Esophagus muscularis mucosa (tissue), 4 donors: ENCODE data around the gene CBL. TPM values are rescaled to one million over a fixed set of nuclear protein-coding genes. Genes with fewer than 3 reads are reported as not detected.

ENCODE experiments used
- DNase-seq: peaks from one replicate; pipeline ENCODE4 v3.0.0-alpha.2; 2017; ENCODE audit errors: extremely low spot score
- H3K27ac ChIP-seq, 4 donors: fragments of 200-600 bp; sonication (generic); replicated peaks in 1 of 4; 1 replicate in 3 of 4; 2 replicates in 1 of 4; pipeline ENCODE4 v1.5.1; 2016 to 2019; ENCODE audit warnings: mild to moderate bottlenecking in 1 of 4
- H3K27me3 ChIP-seq, 4 donors: fragments of 200-600 bp; sonication (generic); one replicate each; pipeline versions ENCODE4 v1.5.1 to v1.6.0; 2016 to 2019
- H3K36me3 ChIP-seq, 4 donors: fragments of 200-600 bp; sonication (generic); one replicate each; pipeline ENCODE4 v1.5.1; 2016 to 2019
- H3K4me1 ChIP-seq, 4 donors: fragments of 200-600 bp; sonication (generic); one replicate each; pipeline ENCODE4 v1.5.1; 2016 to 2019
- H3K4me3 ChIP-seq, 4 donors: fragments of 200-600 bp; sonication (generic); 1 replicate in 2 of 4; 2 replicates in 2 of 4; pipeline ENCODE4 v1.5.1; 2016 to 2019; ENCODE audit warnings: mild to moderate bottlenecking in 4 of 4, moderate library complexity in 1 of 4
- H3K9me3 ChIP-seq, 4 donors: fragments of 200-600 bp; sonication (generic); 1 replicate in 3 of 4; 2 replicates in 1 of 4; pipeline ENCODE4 v1.5.1; 2016 to 2019
- EP300 ChIP-seq: sonication (generic); formaldehyde crosslinking; IDR thresholded peaks from one replicate; pipeline ENCODE4 v1.6.1; 2017; ENCODE audit warnings: antibody characterized with exemption
- POLR2A ChIP-seq: fragments of 450-650 bp; IDR thresholded peaks from one replicate; pipeline ENCODE4 v1.6.1; 2017; ENCODE audit warnings: antibody characterized with exemption, moderate library complexity, mild to moderate bottlenecking, low read depth
- POLR2AphosphoS5 ChIP-seq, 2 donors: sonication (generic); formaldehyde crosslinking; IDR thresholded peaks; one replicate each; pipeline ENCODE4 v1.6.1; 2017; ENCODE audit warnings: antibody characterized with exemption in 2 of 2
- WGBS: methylation state at CpG from one replicate; pipeline ENCODE4 v1.1.5; 2018; 5-methylcytosine and 5-hydroxymethylcytosine counted together
- intact Hi-C: fragments of 100-400 bp; cut with DNase I; formaldehyde crosslinking; loops from one replicate; pipeline ENCODE4 v1.15.1; 2023
- total RNA-seq, 4 donors: library from RNA; depleted of rRNA; stranded (reverse); fragments of >200 nt; gene quantifications; one replicate each; pipeline versions ENCODE4 v1.1.0 to v1.2.1, GENCODE V29; 2016
- TF ChIP-seq, protein P1 (sequence below), 3 experiments: fragments of 200-600 bp in 2 of 3; fragments of 450-650 bp in 1 of 3; sonication (generic) in 2 of 3; IDR thresholded peaks; one replicate each; pipeline ENCODE4 v1.5.1; 2017 to 2019; ENCODE audit warnings: antibody characterized with exemption in 3 of 3, mild to moderate bottlenecking in 2 of 3, moderate library complexity in 1 of 3

The CBL gene
- total RNA-seq, 4 donors from 2014 or later = 20.7 to 27.7 (median 24.1) TPM

DNA sequence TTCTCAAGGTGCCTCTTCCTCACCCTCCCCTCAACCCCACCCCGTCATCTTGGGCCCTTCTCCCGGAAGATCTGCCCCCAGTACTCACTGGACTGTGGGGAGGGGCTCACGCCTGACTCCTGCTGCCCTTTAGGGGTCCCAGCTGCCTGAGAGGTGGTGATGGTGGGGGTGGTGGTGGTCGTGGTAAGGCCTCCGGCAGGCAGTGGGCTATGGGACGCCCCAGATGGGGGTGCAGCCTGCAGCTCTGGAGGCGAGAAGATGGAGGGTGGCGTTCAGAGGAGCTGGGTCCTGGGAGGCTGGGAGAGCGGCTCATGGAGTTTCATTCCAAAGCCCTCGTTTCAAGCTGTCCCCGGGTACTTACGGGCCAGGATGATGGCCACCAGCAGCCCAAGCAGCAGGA, 139.5 kb downstream of the CBL start:
- WGBS = 80% methylated on average over 9 of the region's 12 CpGs
- no peak for DNase-seq
- TF ChIP-seq EP300 = no peak
- TF ChIP-seq, protein P1, sequence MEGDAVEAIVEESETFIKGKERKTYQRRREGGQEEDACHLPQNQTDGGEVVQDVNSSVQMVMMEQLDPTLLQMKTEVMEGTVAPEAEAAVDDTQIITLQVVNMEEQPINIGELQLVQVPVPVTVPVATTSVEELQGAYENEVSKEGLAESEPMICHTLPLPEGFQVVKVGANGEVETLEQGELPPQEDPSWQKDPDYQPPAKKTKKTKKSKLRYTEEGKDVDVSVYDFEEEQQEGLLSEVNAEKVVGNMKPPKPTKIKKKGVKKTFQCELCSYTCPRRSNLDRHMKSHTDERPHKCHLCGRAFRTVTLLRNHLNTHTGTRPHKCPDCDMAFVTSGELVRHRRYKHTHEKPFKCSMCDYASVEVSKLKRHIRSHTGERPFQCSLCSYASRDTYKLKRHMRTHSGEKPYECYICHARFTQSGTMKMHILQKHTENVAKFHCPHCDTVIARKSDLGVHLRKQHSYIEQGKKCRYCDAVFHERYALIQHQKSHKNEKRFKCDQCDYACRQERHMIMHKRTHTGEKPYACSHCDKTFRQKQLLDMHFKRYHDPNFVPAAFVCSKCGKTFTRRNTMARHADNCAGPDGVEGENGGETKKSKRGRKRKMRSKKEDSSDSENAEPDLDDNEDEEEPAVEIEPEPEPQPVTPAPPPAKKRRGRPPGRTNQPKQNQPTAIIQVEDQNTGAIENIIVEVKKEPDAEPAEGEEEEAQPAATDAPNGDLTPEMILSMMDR (IDR thresholded peaks at IDR 0.05) = no peak
- TF ChIP-seq POLR2A = no peak
- TF ChIP-seq POLR2AphosphoS5 (IDR thresholded peaks at IDR 0.05) = no peak
- Histone ChIP-seq H3K27me3 (no peaks in the 10 kb centered on the region), H3K4me1 (peaks cover 11 to 13% (median 11%) of the 10 kb centered on the region in 4 donors), H3K36me3 (no peaks in the 10 kb centered on the region), H3K4me3 (no peak overlapping the region), H3K27ac (no peak overlapping the region), H3K9me3 (no peaks in the 10 kb centered on the region)
- intact Hi-C loops = no loop called here

DNA sequence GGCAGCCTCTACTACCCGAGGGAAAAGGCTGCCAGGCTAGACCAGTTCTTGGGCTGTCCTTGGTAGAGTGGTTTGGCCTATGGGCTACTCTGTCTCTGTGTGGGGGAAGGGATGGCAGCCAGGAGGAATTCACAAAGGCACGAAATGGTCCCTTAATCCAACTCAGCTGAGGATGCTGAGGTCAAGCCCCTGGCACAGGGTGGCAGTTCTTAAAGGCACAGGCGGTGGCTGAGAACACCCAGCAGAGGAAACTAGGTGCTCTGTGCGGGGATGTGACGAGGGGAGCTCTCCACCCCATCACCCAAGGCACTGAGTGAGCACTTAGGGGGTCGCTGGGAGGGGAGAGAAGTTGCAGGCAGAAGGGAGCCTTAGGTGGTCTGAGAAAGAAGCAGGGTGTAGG, 140.5 kb downstream of the CBL start, which contains the start of gene MFRP:
Gene MFRP (minus strand): TSS at position 101 of the 400 bp plus-strand sequence. CDS start 192 bp downstream, outside the sequence.
- Histone ChIP-seq H3K4me3 (no peak within 1 kb of the TSS), H3K4me1 (peaks cover 2 to 4% (median 2%) of the 10 kb centered on the region in 4 donors), H3K27ac (peak within 1 kb of the TSS in 1 of 4 donors; percentile 10), H3K9me3 (no peaks in the 10 kb centered on the region), H3K27me3 (no peaks in the 10 kb centered on the region), H3K36me3 (no peaks in the 10 kb centered on the region)
- no peak for DNase-seq
- intact Hi-C loops = no loop called here
- TF ChIP-seq EP300 = no peak
- no peak for TF ChIP-seq POLR2AphosphoS5 (IDR thresholded peaks at IDR 0.05)
- TF ChIP-seq, protein P1 (IDR thresholded peaks at IDR 0.05) = no peak
- TF ChIP-seq POLR2A = no peak
- 59% methylated on average over 6 of the region's 6 CpGs for WGBS

DNA sequence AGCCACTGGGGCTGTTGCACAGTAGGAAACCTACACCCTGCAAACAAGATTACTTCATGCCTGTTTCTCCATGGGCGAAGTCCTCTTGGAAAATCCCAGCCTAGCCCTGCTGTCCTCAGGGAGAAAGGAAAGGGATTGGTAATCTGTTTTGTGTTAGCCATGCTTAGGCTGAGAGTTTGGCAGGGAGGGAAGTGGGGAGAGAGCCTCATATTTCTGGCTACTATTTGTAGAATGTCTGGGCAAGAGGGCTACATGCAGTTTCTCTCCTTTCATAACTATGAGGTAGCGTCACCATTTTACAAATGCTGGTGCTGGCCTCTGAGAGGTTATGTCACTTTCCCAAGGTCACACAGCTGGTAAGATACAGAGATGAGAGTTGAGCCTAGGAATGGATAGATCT, 141.1 kb downstream of the CBL start:
- 80% methylated on average over 2 of the region's 2 CpGs for WGBS
- Histone ChIP-seq H3K27ac (no peak overlapping the region), H3K27me3 (no peaks in the 10 kb centered on the region), H3K9me3 (no peaks in the 10 kb centered on the region), H3K4me1 (peaks cover 0 to 7% (median 3%) of the 10 kb centered on the region in 4 donors), H3K4me3 (no peak overlapping the region), H3K36me3 (no peaks in the 10 kb centered on the region)
- intact Hi-C loops = no loop called here
- TF ChIP-seq POLR2A (no peak), EP300 (no peak), POLR2AphosphoS5 (IDR thresholded peaks at IDR 0.05) (no peak)
- TF ChIP-seq, protein P1 (IDR thresholded peaks at IDR 0.05) = no peak
- DNase-seq = no peak

DNA sequence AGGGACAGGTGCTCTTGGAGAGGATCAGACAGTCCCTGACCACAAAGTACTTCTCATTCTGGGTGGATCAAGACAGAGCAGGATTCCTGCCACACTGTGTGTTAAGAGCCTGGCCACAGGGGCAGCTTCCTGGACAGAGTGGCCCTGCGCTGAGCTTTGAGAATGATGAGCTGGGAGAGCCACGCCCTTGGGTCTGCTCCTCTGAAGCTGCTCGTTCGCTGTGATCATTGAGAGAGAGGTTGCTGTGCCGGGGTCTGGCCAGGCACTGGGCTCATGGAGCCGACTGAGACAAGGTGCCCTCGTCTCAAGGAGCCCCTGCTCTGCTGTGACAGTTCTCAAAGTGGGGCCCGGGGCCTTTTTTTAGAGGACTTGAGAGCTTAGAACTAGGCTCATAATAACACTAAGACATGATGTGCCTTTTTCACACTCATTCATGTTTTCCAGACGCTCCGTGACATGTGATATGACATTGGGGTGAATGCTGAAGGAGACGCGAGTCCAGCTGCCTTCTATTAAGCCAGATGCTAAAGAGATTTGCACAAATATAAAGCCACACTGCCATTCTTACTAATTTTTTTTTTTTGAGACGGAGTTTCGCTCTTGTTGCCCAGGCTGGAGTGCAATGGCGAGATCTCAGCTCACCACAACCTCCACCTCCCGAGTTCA, 141.9 kb downstream of the CBL start:
- no peaks in the 10 kb centered on the region for H3K27me3 ChIP-seq
- intact Hi-C loops = no loop called here
- no peak overlapping the region for H3K27ac ChIP-seq
- DNase-seq = no peak
- no peaks in the 10 kb centered on the region for H3K36me3 ChIP-seq
- no peak for TF ChIP-seq EP300
- TF ChIP-seq, protein P1 (IDR thresholded peaks at IDR 0.05) = no peak
- no peak for TF ChIP-seq POLR2AphosphoS5 (IDR thresholded peaks at IDR 0.05)
- TF ChIP-seq POLR2A = no peak
- peaks cover 4 to 15% (median 12%) of the 10 kb centered on the region in 4 donors for H3K4me1 ChIP-seq
- no peaks in the 10 kb centered on the region for H3K9me3 ChIP-seq
- 74% methylated on average over 16 of the region's 16 CpGs for WGBS
- no peak overlapping the region for H3K4me3 ChIP-seq
